Thyroid gland (tissue), 4 donors: Measurements from ENCODE around the gene LOXHD1.

Experiments
- POLR2A ChIP-seq, 2 donors: fragments of 450-650 bp; IDR thresholded peaks; one replicate each; pipeline ENCODE4 v1.6.1; 2017; ENCODE audit warnings: antibody characterized with exemption in 2 of 2, mild to moderate bottlenecking in 2 of 2, moderate library complexity in 1 of 2
- TF ChIP-seq, protein P1 (sequence below), 6 experiments: fragments of 200-600 bp in 3 of 6; fragments of 450-650 bp in 3 of 6; sonication (generic) in 3 of 6; IDR thresholded peaks; one replicate each; pipeline ENCODE4 v1.5.1; 2016 to 2019; ENCODE audit warnings: antibody characterized with exemption in 6 of 6, mild to moderate bottlenecking in 2 of 6, inconsistent platforms in 1 of 6, moderate library complexity in 1 of 6

GRCh38 chr18:46559296-46559695 is 97.7 kb downstream of the LOXHD1 start:
- TF ChIP-seq, protein P1, sequence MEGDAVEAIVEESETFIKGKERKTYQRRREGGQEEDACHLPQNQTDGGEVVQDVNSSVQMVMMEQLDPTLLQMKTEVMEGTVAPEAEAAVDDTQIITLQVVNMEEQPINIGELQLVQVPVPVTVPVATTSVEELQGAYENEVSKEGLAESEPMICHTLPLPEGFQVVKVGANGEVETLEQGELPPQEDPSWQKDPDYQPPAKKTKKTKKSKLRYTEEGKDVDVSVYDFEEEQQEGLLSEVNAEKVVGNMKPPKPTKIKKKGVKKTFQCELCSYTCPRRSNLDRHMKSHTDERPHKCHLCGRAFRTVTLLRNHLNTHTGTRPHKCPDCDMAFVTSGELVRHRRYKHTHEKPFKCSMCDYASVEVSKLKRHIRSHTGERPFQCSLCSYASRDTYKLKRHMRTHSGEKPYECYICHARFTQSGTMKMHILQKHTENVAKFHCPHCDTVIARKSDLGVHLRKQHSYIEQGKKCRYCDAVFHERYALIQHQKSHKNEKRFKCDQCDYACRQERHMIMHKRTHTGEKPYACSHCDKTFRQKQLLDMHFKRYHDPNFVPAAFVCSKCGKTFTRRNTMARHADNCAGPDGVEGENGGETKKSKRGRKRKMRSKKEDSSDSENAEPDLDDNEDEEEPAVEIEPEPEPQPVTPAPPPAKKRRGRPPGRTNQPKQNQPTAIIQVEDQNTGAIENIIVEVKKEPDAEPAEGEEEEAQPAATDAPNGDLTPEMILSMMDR (IDR thresholded peaks at IDR 0.05): no peak
- no peak for TF ChIP-seq POLR2A (IDR thresholded peaks at IDR 0.05)
